Endodermal cell (in vitro differentiated cells): Measurements from ENCODE around the gene PIK3R5. TPM values are rescaled to one million over a fixed set of nuclear protein-coding genes. Genes with fewer than 3 reads are reported as not detected.
"Not testable (repeated sequence)": the region's sequence is repeated elsewhere in the genome, so short reads cannot be mapped to it uniquely, and the experiment has no call there.

ENCODE experiments used
- DNase-seq: peaks from one replicate; pipeline ENCODE4 v3.0.0-alpha.2; 2017
- H3K27ac ChIP-seq: 2 replicates; pipeline ENCODE4 v1.5.1; 2013; ENCODE audit warnings: mild to moderate bottlenecking, low read depth, low read length, moderate library complexity
- H3K27me3 ChIP-seq: 2 replicates; pipeline ENCODE4 v1.6.1; 2013; ENCODE audit warnings: mild to moderate bottlenecking, low read length, moderate library complexity; ENCODE audit not compliant: insufficient read depth, control insufficient read depth, poor library complexity, severe bottlenecking
- H3K36me3 ChIP-seq: 2 replicates; pipeline ENCODE4 v1.7.0; 2013; ENCODE audit warnings: mild to moderate bottlenecking, low read length, moderate library complexity; ENCODE audit not compliant: control insufficient read depth, insufficient read depth
- H3K4me1 ChIP-seq: one replicate; pipeline ENCODE4 v1.7.0; 2013; ENCODE audit warnings: low read length; ENCODE audit not compliant: control insufficient read depth, insufficient read depth
- H3K4me3 ChIP-seq: 2 replicates; pipeline ENCODE4 v1.5.1; 2013; ENCODE audit warnings: mild to moderate bottlenecking, low read length, moderate library complexity
- H3K9ac ChIP-seq: 2 replicates; pipeline ENCODE4 v1.6.1; 2013; ENCODE audit warnings: mild to moderate bottlenecking, low read length, moderate library complexity; ENCODE audit not compliant: poor library complexity, severe bottlenecking; ENCODE audit errors: extremely low read depth
- H3K9me3 ChIP-seq: 2 replicates; pipeline ENCODE4 v1.6.1; 2013; ENCODE audit warnings: mild to moderate bottlenecking, low read length, moderate library complexity; ENCODE audit not compliant: control insufficient read depth
- H3K27ac Mint-ChIP-seq: 2 replicates; pipeline ENCODE4 v1.8.0; 2020; ENCODE audit warnings: mixed read lengths
- H3K27me3 Mint-ChIP-seq: 2 replicates; pipeline ENCODE4 v1.8.0; 2021; ENCODE audit warnings: mild to moderate bottlenecking, mixed read lengths; ENCODE audit not compliant: insufficient read depth
- H3K36me3 Mint-ChIP-seq: 2 replicates; pipeline ENCODE4 v1.8.0; 2020; ENCODE audit warnings: low read depth, mixed read lengths
- H3K4me1 Mint-ChIP-seq: 2 replicates; pipeline ENCODE4 v1.8.0; 2020; ENCODE audit warnings: mixed read lengths
- H3K4me3 Mint-ChIP-seq: 2 replicates; pipeline ENCODE4 v1.8.0; 2020; ENCODE audit warnings: mild to moderate bottlenecking, moderate library complexity, mixed read lengths
- H3K9me3 Mint-ChIP-seq: 2 replicates; pipeline ENCODE4 v1.8.0; 2020; ENCODE audit warnings: mild to moderate bottlenecking, mixed read lengths
- WGBS, 2 experiments: methylation state at CpG; one replicate each; pipeline versions ENCODE4 v1.1.5 to v1.1.7; 2013; ENCODE audit warnings: missing lambda C conversion rate in 2 of 2, mixed read lengths in 1 of 2; ENCODE audit not compliant: insufficient coverage in 1 of 2, insufficient read length in 1 of 2; 5-methylcytosine and 5-hydroxymethylcytosine counted together
- total RNA-seq, 2 donors: library from RNA; stranded (reverse); fragmentation: NEBNext Ultra II Directional in 1 of 2; extraction: Animal tissue kit (Norgen Biotek cat#: 25700) in 1 of 2; gene quantifications; 2 replicates in 1 of 2; 3 replicates in 1 of 2; pipeline ENCODE4 v1.2.1, GENCODE V29; 2021
- TF ChIP-seq, protein P1 (sequence below): fragments of 200-600 bp; sonication (generic); conservative IDR thresholded peaks from 2 replicates; pipeline ENCODE4 v1.5.0; 2021; ENCODE audit warnings: antibody characterized with exemption, mild to moderate bottlenecking

Gene PIK3R5
- total RNA-seq, 2 donors from 2014 or later = 10.4 to 37.0 TPM

DNA sequence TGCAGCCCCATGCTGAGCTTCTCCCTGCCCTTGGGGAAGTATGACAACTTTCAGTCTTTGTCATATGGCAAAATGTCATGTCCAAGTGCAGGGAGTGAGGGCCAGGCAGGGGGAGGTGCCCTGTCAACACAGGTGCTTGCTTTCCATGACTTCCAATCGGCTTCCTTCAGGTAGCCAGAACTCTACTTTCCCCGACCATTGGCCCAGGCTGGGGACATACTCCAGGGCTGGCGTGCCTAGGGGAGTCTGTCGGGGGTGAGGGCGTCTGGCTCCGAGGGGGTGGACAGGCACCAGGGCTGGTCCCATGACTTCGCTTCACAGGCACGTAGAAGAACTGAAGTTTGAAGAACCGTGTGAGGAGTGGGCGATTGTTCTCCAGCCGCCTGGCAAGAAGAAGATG, 78.2 kb downstream of the PIK3R5 start:
- H3K27ac Mint-ChIP-seq = no peak overlapping the region
- H3K4me3 Mint-ChIP-seq = no peak overlapping the region
- H3K4me1 ChIP-seq = no peaks in the 10 kb centered on the region
- H3K36me3 ChIP-seq = no peaks in the 10 kb centered on the region
- H3K4me3 ChIP-seq = no peak overlapping the region
- DNase-seq = peak; percentile 47
- 95 to 96% methylated on average over 6 to 11 of the region's 11 CpGs for WGBS, 2 experiments
- peaks cover 4% of the 10 kb centered on the region for H3K4me1 Mint-ChIP-seq
- H3K9me3 ChIP-seq = no peaks in the 10 kb centered on the region
- peaks cover 3% of the 10 kb centered on the region for H3K27me3 Mint-ChIP-seq
- H3K27me3 ChIP-seq = no peaks in the 10 kb centered on the region
- H3K9me3 Mint-ChIP-seq = no peaks in the 10 kb centered on the region
- no peak overlapping the region for H3K9ac ChIP-seq
- TF ChIP-seq, protein P1, sequence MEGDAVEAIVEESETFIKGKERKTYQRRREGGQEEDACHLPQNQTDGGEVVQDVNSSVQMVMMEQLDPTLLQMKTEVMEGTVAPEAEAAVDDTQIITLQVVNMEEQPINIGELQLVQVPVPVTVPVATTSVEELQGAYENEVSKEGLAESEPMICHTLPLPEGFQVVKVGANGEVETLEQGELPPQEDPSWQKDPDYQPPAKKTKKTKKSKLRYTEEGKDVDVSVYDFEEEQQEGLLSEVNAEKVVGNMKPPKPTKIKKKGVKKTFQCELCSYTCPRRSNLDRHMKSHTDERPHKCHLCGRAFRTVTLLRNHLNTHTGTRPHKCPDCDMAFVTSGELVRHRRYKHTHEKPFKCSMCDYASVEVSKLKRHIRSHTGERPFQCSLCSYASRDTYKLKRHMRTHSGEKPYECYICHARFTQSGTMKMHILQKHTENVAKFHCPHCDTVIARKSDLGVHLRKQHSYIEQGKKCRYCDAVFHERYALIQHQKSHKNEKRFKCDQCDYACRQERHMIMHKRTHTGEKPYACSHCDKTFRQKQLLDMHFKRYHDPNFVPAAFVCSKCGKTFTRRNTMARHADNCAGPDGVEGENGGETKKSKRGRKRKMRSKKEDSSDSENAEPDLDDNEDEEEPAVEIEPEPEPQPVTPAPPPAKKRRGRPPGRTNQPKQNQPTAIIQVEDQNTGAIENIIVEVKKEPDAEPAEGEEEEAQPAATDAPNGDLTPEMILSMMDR = no peak
- no peak overlapping the region for H3K27ac ChIP-seq
- peaks cover 8% of the 10 kb centered on the region for H3K36me3 Mint-ChIP-seq

DNA sequence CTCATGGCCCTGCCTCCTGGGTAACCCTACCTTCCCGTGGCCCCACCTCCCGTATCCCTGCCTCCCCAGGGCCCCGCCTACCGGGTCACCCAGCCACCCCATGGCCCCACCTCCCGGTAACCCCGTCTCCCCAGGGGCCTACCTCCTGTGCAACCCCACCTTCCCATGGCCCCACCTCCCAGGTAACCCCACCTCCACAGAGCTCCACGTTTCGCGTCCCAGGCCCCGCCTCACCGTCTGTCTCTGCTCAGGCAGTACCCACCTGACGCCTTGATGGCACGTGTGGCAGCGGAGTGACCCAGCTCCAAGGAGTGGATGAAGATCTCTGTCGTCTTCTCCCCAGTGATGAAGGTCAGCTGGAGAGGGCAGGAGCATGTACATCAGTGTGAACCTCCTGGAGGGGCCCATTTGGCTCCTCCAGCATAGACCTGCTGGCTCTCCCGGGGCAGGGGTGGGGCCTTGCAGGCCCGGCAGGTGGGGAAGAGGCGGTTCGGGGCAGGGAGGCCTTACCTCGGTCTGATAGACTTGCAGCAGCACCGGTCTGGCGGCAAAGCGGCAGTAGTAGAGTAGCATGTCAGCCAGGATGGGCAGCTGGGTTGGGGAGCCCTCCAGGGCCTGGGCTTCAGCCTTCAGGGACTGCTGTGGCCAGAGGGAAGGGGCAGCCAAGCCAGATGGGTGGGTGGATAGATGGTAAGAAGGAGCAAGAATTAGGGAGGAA, 79.4 kb downstream of the PIK3R5 start:
- no peak for DNase-seq
- 96% methylated on average over 12 to 23 of the region's 23 CpGs for WGBS, 2 experiments
- no peaks in the 10 kb centered on the region for H3K27me3 ChIP-seq
- H3K27ac ChIP-seq = no peak overlapping the region
- no peaks in the 10 kb centered on the region for H3K9me3 ChIP-seq
- H3K4me1 Mint-ChIP-seq = no peaks in the 10 kb centered on the region
- H3K36me3 ChIP-seq = no peaks in the 10 kb centered on the region
- H3K4me3 Mint-ChIP-seq = no peak overlapping the region
- H3K27ac Mint-ChIP-seq = no peak overlapping the region
- H3K4me3 ChIP-seq = no peak overlapping the region
- H3K36me3 Mint-ChIP-seq = peaks cover 8% of the 10 kb centered on the region
- no peak overlapping the region for H3K9ac ChIP-seq
- TF ChIP-seq, protein P1 = no peak
- no peaks in the 10 kb centered on the region for H3K9me3 Mint-ChIP-seq
- H3K27me3 Mint-ChIP-seq = peaks cover 2% of the 10 kb centered on the region
- H3K4me1 ChIP-seq = no peaks in the 10 kb centered on the region

DNA sequence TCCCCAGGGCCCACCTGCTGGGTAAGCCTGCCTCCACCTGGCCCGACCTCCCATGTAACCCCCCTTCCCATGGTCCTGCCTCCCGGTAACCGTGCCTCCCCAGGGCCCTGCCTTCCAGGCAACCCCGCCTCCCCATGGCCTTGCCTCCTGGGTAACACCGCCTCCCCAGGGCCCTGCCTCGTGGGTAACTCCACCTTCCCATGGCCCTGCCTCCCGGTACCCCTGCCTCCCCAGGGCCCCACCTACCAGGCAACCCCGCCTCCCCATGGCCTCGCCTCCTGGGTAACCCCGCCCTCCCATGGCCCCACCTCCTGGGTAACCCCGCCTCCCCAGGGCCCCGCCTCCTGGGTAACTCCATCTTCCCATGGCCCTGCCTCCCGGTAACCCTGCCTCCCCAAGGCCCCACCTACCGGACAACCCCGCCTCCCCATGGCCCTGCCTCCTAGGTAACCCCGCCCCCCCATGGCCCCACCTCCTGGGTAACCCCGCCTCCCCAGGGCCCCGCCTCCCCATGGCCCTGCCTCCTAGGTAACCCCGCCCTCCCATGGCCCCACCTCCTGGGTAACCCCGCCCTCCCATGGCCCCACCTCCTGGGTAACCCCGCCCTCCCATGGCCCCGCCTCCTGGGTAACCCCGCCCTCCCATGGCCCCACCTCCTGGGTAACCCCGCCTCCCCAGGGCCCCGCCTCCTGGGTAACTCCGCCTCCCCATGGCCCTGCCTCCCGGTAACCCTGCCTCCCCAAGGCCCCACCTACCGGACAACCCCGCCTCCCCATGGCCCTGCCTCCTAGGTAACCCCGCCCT, 80.1 kb downstream of the PIK3R5 start:
- not testable (repeated sequence) for H3K4me3 ChIP-seq, H3K9me3 Mint-ChIP-seq, H3K27me3 ChIP-seq, H3K9me3 ChIP-seq, H3K9ac ChIP-seq, H3K4me1 ChIP-seq, H3K4me1 Mint-ChIP-seq, H3K27ac Mint-ChIP-seq, H3K36me3 ChIP-seq, H3K27me3 Mint-ChIP-seq, H3K4me3 Mint-ChIP-seq, H3K27ac ChIP-seq, H3K36me3 Mint-ChIP-seq
- peak; percentile 88 for DNase-seq
- WGBS, 2 experiments = 93 to 97% methylated on average over 5 to 17 of the region's 30 CpGs
